NCI-H2081 treated with DMSO at 0.1 percent for 48 hours (cell line): ENCODE data around the gene SDK2.

Experiments
- DNase-seq: peaks from one replicate; lab custom pipeline; 2025; lab: John Stamatoyannopoulos, UW

The SDK2 gene

GRCh38 chr17:73644145-73645049 is at the start of gene SDK2:
Gene SDK2, minus strand, starts transcription at chr17:73644445. Its CDS starts 357 bp downstream, at chr17:73644088.
- DNase-seq, result no peak

GRCh38 chr17:73693071-73693470 is 48.8 kb upstream of the SDK2 start:
- no peak for DNase-seq

- DNase-seq, result no peak
Measured at GRCh38 chr17:73691321-73691766, 47.1 kb upstream of the SDK2 start.

- DNase-seq, result no peak
Measured at GRCh38 chr17:73690676-73691075, 46.4 kb upstream of the SDK2 start.

- no peak for DNase-seq
Measured at GRCh38 chr17:73689596-73690275, 45.5 kb upstream of the SDK2 start.

GRCh38 chr17:73686961-73687360 is 42.7 kb upstream of the SDK2 start:
- no peak for DNase-seq

GRCh38 chr17:73686126-73686525 is 41.9 kb upstream of the SDK2 start:
- DNase-seq, result no peak

GRCh38 chr17:73684183-73684582 is 39.9 kb upstream of the SDK2 start:
- no peak for DNase-seq

GRCh38 chr17:73683771-73684170 is 39.5 kb upstream of the SDK2 start:
- no peak for DNase-seq

GRCh38 chr17:73681946-73682345 is 37.7 kb upstream of the SDK2 start:
- DNase-seq, result no peak

GRCh38 chr17:73679476-73679875 is 35.2 kb upstream of the SDK2 start:
- DNase-seq, result no peak

GRCh38 chr17:73678999-73679398 is 34.8 kb upstream of the SDK2 start:
- no peak for DNase-seq

GRCh38 chr17:73669771-73670170 is 25.5 kb upstream of the SDK2 start:
- no peak for DNase-seq

- no peak for DNase-seq
Measured at GRCh38 chr17:73667181-73667959, 23.1 kb upstream of the SDK2 start.

- DNase-seq, result peak; percentile 41
Measured at GRCh38 chr17:73663614-73664013, 19.4 kb upstream of the SDK2 start.

- DNase-seq, result no peak
Measured at GRCh38 chr17:73660366-73660765, 16.1 kb upstream of the SDK2 start.

GRCh38 chr17:73658821-73659515 is 14.7 kb upstream of the SDK2 start:
- no peak for DNase-seq

- no peak for DNase-seq
Measured at GRCh38 chr17:73657473-73658116, 13.3 kb upstream of the SDK2 start.

GRCh38 chr17:73654241-73654640 is 10.0 kb upstream of the SDK2 start:
- no peak for DNase-seq

- no peak for DNase-seq
Measured at GRCh38 chr17:73653810-73654209, 9.6 kb upstream of the SDK2 start.

- DNase-seq, result no peak
Measured at GRCh38 chr17:73652886-73653480, 8.7 kb upstream of the SDK2 start.
